H9 (cell line): Measurements from ENCODE around the gene TEX22. TPM values are rescaled to one million over a fixed set of nuclear protein-coding genes. Genes with fewer than 3 reads are reported as not detected.

Experiments
- DNase-seq: peaks from one replicate; pipeline ENCODE4 v3.0.0-alpha.2; 2017
- H2AFZ ChIP-seq: one replicate; pipeline ENCODE4 v1.6.1; 2013; ENCODE audit warnings: mild to moderate bottlenecking, low read length, control low read depth, moderate library complexity
- H2AK5ac ChIP-seq: 2 replicates; pipeline ENCODE4 v1.6.1; 2013; ENCODE audit warnings: low read length, control low read depth, mixed read lengths; ENCODE audit not compliant: insufficient read length
- H2BK120ac ChIP-seq: one replicate; pipeline ENCODE4 v1.6.1; 2013; ENCODE audit warnings: low read depth, mild to moderate bottlenecking, low read length, control low read depth, inconsistent platforms; ENCODE audit not compliant: poor library complexity, severe bottlenecking
- H2BK12ac ChIP-seq: 2 replicates; pipeline ENCODE4 v1.6.1; 2013; ENCODE audit warnings: low read length, control low read depth, mixed read lengths, low read depth; ENCODE audit not compliant: insufficient read length
- H2BK15ac ChIP-seq: 2 replicates; pipeline ENCODE4 v1.6.1; 2013; ENCODE audit warnings: low read depth, low read length, control low read depth
- H2BK20ac ChIP-seq: one replicate; pipeline ENCODE4 v1.6.1; 2013; ENCODE audit warnings: low read depth, mild to moderate bottlenecking, low read length, control low read depth, inconsistent platforms; ENCODE audit not compliant: poor library complexity, severe bottlenecking
- H2BK5ac ChIP-seq: 2 replicates; pipeline ENCODE4 v1.6.1; 2013; ENCODE audit warnings: low read length, control low read depth, mixed read lengths; ENCODE audit not compliant: insufficient read length
- H3K14ac ChIP-seq: 2 replicates; pipeline ENCODE4 v1.6.1; 2013; ENCODE audit warnings: low read length, control low read depth; ENCODE audit not compliant: insufficient read depth
- H3K18ac ChIP-seq: 2 replicates; pipeline ENCODE4 v1.6.1; 2013; ENCODE audit warnings: low read depth, mild to moderate bottlenecking, mixed read lengths, low read length, control low read depth; ENCODE audit not compliant: insufficient read length
- H3K23ac ChIP-seq: 2 replicates; pipeline ENCODE4 v1.6.1; 2013; ENCODE audit warnings: low read length, control low read depth, mixed read lengths, low read depth; ENCODE audit not compliant: insufficient read length
- H3K23me2 ChIP-seq: 2 replicates; pipeline ENCODE4 v1.6.1; 2013; ENCODE audit warnings: low read depth, mild to moderate bottlenecking, mixed read lengths, low read length, control low read depth; ENCODE audit not compliant: insufficient read length, poor library complexity, severe bottlenecking
- H3K27ac ChIP-seq: 2 replicates; pipeline ENCODE4 v1.5.1; 2013; ENCODE audit warnings: low read length, control low read depth, mixed read lengths, low read depth; ENCODE audit not compliant: insufficient read length
- H3K27me3 ChIP-seq: 2 replicates; pipeline ENCODE4 v1.6.1; 2013; ENCODE audit warnings: low read length, control low read depth, inconsistent platforms; ENCODE audit not compliant: insufficient read depth
- H3K4ac ChIP-seq: 2 replicates; pipeline ENCODE4 v1.6.1; 2013; ENCODE audit warnings: low read depth, mild to moderate bottlenecking, control low read depth, inconsistent platforms, low read length, moderate library complexity
- H3K4me1 ChIP-seq: 2 replicates; pipeline ENCODE4 v1.6.1; 2013; ENCODE audit warnings: low read length, control low read depth, inconsistent platforms; ENCODE audit not compliant: insufficient read depth
- H3K4me2 ChIP-seq: 2 replicates; pipeline ENCODE4 v1.6.1; 2013; ENCODE audit warnings: low read length, control low read depth, mixed read lengths; ENCODE audit not compliant: insufficient read length, insufficient read depth
- H3K56ac ChIP-seq: 2 replicates; pipeline ENCODE4 v1.6.1; 2013; ENCODE audit warnings: low read depth, mild to moderate bottlenecking, mixed read lengths, low read length, control low read depth; ENCODE audit not compliant: insufficient read length
- H3K79me1 ChIP-seq: 2 replicates; pipeline ENCODE4 v1.6.1; 2013; ENCODE audit warnings: low read depth, mild to moderate bottlenecking, moderate library complexity, low read length, control low read depth, inconsistent platforms; ENCODE audit not compliant: insufficient read depth, poor library complexity, severe bottlenecking
- H3K79me2 ChIP-seq: 2 replicates; pipeline ENCODE4 v1.6.1; 2013; ENCODE audit warnings: low read length, control low read depth, inconsistent platforms; ENCODE audit not compliant: insufficient read depth
- H3K9ac ChIP-seq: 2 replicates; pipeline ENCODE4 v1.6.1; 2013; ENCODE audit warnings: low read length, control low read depth, mixed read lengths; ENCODE audit not compliant: insufficient read length; ENCODE audit errors: extremely low read depth
- H3K9me3 ChIP-seq: one replicate; pipeline ENCODE4 v1.6.1; 2013; ENCODE audit warnings: low read depth, low read length, inconsistent platforms; ENCODE audit not compliant: control insufficient read depth
- H3T11ph ChIP-seq: one replicate; pipeline ENCODE4 v1.6.1; 2013; ENCODE audit warnings: mild to moderate bottlenecking, low read length, control low read depth, inconsistent platforms
- H4K20me1 ChIP-seq: one replicate; pipeline ENCODE4 v1.6.1; 2013; ENCODE audit not compliant: control insufficient read depth, insufficient read length, insufficient read depth
- H4K5ac ChIP-seq: 2 replicates; pipeline ENCODE4 v1.6.1; 2013; ENCODE audit warnings: low read depth, mild to moderate bottlenecking, mixed read lengths, low read length, control low read depth; ENCODE audit not compliant: insufficient read length
- H4K8ac ChIP-seq: replicated peaks from 2 replicates; pipeline ENCODE4 v1.6.1; 2013; ENCODE audit warnings: low read length, control low read depth, mixed read lengths, low read depth; ENCODE audit not compliant: insufficient read length
- H4K91ac ChIP-seq: 2 replicates; pipeline ENCODE4 v1.6.1; 2013; ENCODE audit warnings: low read depth, mild to moderate bottlenecking, moderate library complexity, mixed read lengths, low read length, control low read depth; ENCODE audit not compliant: insufficient read length
- H3K27ac Mint-ChIP-seq, 3 experiments: 2 replicates in 2 of 3; 3 replicates in 1 of 3; pipeline ENCODE4 v1.8.0; 2020 to 2021; ENCODE audit warnings: mixed read lengths in 3 of 3, mild to moderate bottlenecking in 1 of 3, moderate library complexity in 1 of 3
- H3K27me3 Mint-ChIP-seq: 2 replicates; pipeline ENCODE4 v1.8.0; 2021; ENCODE audit warnings: low read depth, mild to moderate bottlenecking, moderate library complexity, mixed read lengths
- H3K36me3 Mint-ChIP-seq, 3 experiments: 2 replicates in 2 of 3; 3 replicates in 1 of 3; pipeline ENCODE4 v1.8.0; 2020 to 2021; ENCODE audit warnings: low read depth in 3 of 3, mixed read lengths in 3 of 3; ENCODE audit not compliant: insufficient read depth in 1 of 3
- H3K4me1 Mint-ChIP-seq, 2 experiments: 2 replicates each; pipeline ENCODE4 v1.8.0; 2020; ENCODE audit warnings: mixed read lengths in 2 of 2
- H3K4me3 Mint-ChIP-seq, 2 experiments: 2 replicates in 1 of 2; 3 replicates in 1 of 2; pipeline ENCODE4 v1.8.0; 2020 to 2021; ENCODE audit warnings: mild to moderate bottlenecking in 2 of 2, mixed read lengths in 2 of 2, moderate library complexity in 1 of 2
- H3K9me3 Mint-ChIP-seq, 2 experiments: 2 replicates in 1 of 2; 3 replicates in 1 of 2; pipeline ENCODE4 v1.8.0; 2020; ENCODE audit warnings: mild to moderate bottlenecking in 2 of 2, mixed read lengths in 2 of 2, moderate library complexity in 1 of 2
- CTCF ChIP-seq: fragments of 200-600 bp; sonication (generic); conservative IDR thresholded peaks from 3 replicates; pipeline ENCODE4 v1.8.0; 2021; ENCODE audit warnings: antibody characterized with exemption, mild to moderate bottlenecking
- WGBS: extraction: QIAGEN DNeasy Blood & Tissue Kit; methylation state at CpG from one replicate; pipeline ENCODE4 v1.1.7; 2013; ENCODE audit warnings: missing lambda C conversion rate, low lambda C conversion rate, mixed read lengths; ENCODE audit not compliant: insufficient read length; ENCODE audit errors: extremely low coverage; 5-methylcytosine and 5-hydroxymethylcytosine counted together
- total RNA-seq: library from RNA; stranded (reverse); gene quantifications from 2 replicates; pipeline ENCODE4 v1.2.1, GENCODE V29; 2021

The TEX22 gene
- total RNA-seq, 1 experiment from 2014 or later = 0.83 TPM

GRCh38 chr14:105456736-105457617, 58.6 kb downstream of the TEX22 start:
- no peak overlapping the region for H3K4me2 ChIP-seq
- H4K8ac ChIP-seq = no peak overlapping the region
- no peaks in the 10 kb centered on the region for H3K23me2 ChIP-seq
- no peak overlapping the region for H3K9ac ChIP-seq
- no peaks in the 10 kb centered on the region for H3K27me3 ChIP-seq
- no peaks in the 10 kb centered on the region for H3K9me3 ChIP-seq
- H2AFZ ChIP-seq = no peak overlapping the region
- no peak for DNase-seq
- Mint-ChIP-seq H3K27me3 (no peaks in the 10 kb centered on the region), H3K36me3 (peaks cover 25 to 52% (median 50%) of the 10 kb centered on the region in 3 experiments; a peak in 6 of 7 replicates), H3K27ac (no peak overlapping the region), H3K9me3 (no peaks in the 10 kb centered on the region; a peak in 1 of 5 replicates), H3K4me1 (no peaks in the 10 kb centered on the region), H3K4me3 (no peak overlapping the region)
- no peak overlapping the region for H3K4ac ChIP-seq
- H2AK5ac ChIP-seq = no peak overlapping the region
- no peaks in the 10 kb centered on the region for H3K79me2 ChIP-seq
- no peak overlapping the region for H4K5ac ChIP-seq
- no peaks in the 10 kb centered on the region for H4K20me1 ChIP-seq
- no peak overlapping the region for H3K27ac ChIP-seq
- no peak overlapping the region for H2BK12ac ChIP-seq
- H3T11ph ChIP-seq = no peak overlapping the region
- no peak overlapping the region for H2BK120ac ChIP-seq
- no peak overlapping the region for H2BK15ac ChIP-seq
- no peak overlapping the region for H3K18ac ChIP-seq
- H2BK20ac ChIP-seq = no peak overlapping the region
- no peak for TF ChIP-seq CTCF
- H3K79me1 ChIP-seq = no peaks in the 10 kb centered on the region
- no peak overlapping the region for H3K23ac ChIP-seq
- H3K4me1 ChIP-seq = no peaks in the 10 kb centered on the region
- no peak overlapping the region for H4K91ac ChIP-seq
- H2BK5ac ChIP-seq = no peak overlapping the region
- no CpG with 5 or more reads among the region's 22 CpGs for WGBS
- no peak overlapping the region for H3K56ac ChIP-seq
- H3K14ac ChIP-seq = no peak overlapping the region
